T-helper 17 cell (primary cell): ENCODE results near the gene DCPS. TPM values are rescaled to one million over a fixed set of nuclear protein-coding genes. Genes with fewer than 3 reads are reported as not detected.
"Not testable (repeated sequence)": the region's sequence is repeated elsewhere in the genome, so short reads cannot be mapped to it uniquely, and the experiment has no call there.

Source experiments
- ATAC-seq: fragments of 150-1000 bp; cut with Tn5 transposase; 2 replicates; pipeline ENCODE4 v1.10.0; 2021; ENCODE audit warnings: mild to moderate bottlenecking, moderate library complexity
- DNase-seq, 3 donors: peaks; one replicate each; pipeline versions ENCODE4 v3.0.0 to v3.0.0-alpha.2; 2020 to 2021
- H3K9me3 ChIP-seq: one replicate; pipeline ENCODE4 v1.7.0; 2013; ENCODE audit warnings: low read length, mild to moderate bottlenecking; ENCODE audit not compliant: control insufficient read depth, poor library complexity, severe bottlenecking
- H3K27ac Mint-ChIP-seq: one replicate; pipeline ENCODE4 v1.8.0; 2022; ENCODE audit warnings: mild to moderate bottlenecking, moderate library complexity, mixed read lengths
- H3K27me3 Mint-ChIP-seq: one replicate; pipeline ENCODE4 v1.8.0; 2022; ENCODE audit warnings: mixed read lengths
- H3K36me3 Mint-ChIP-seq: one replicate; pipeline ENCODE4 v1.8.0; 2022; ENCODE audit warnings: low read depth, mixed read lengths
- H3K4me1 Mint-ChIP-seq: one replicate; pipeline ENCODE4 v1.8.0; 2022; ENCODE audit warnings: mild to moderate bottlenecking, mixed read lengths
- H3K4me3 Mint-ChIP-seq: one replicate; pipeline ENCODE4 v1.8.0; 2022; ENCODE audit warnings: mild to moderate bottlenecking, moderate library complexity, mixed read lengths
- total RNA-seq, 4 donors: library from RNA in 2 of 4; stranded (reverse) in 2 of 4; gene quantifications; one replicate each; pipeline ENCODE4 v1.2.3 and lab custom pipeline; 2022 to 2026

Gene DCPS
- total RNA-seq, 2 donors from 2014 or later: 12.1 to 14.9 TPM

DNA sequence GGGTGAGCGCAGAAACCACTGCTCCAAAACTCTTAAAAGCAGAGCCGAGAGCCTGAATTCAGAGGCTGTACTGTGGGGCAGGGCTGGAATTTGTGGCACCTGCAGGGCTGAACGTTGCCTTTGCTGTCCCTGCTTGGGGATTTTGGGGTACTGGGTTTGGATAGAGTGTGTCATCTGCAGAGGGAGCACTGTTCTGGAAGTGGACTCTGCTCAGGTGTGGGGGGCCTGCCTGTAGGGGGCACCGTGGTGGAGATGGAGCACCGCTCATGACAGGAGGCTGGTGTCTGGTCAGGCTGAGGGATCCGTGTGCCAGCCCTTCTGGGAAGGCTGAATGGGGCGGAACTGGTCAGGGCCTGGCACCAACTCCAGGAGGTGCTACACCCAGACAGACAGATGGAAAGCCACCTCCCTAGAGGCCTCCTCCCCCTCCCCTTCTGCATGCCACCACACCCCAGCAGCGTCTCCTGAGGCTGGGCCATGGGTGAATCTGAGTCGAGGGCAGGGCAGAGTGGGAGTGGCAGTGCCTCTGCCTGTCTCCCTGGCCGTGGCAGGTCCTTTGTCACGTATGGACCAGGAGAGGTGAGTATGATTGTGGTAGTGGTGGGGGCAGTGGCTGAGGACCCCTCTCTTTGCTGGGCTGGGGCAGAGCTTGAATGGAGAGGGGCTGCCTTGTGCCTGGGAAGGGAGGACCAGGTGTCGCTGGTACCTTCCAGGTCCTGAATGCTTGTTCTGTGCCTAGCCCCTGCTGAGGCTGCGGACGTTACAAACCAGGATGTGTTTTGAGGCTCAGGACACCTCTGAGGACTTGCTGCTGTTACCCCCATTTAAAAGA is 63.2 kb downstream of the DCPS start:
- not testable (repeated sequence) for H3K27ac Mint-ChIP-seq, H3K27me3 Mint-ChIP-seq, H3K36me3 Mint-ChIP-seq, H3K9me3 ChIP-seq, DNase-seq, H3K4me3 Mint-ChIP-seq, ATAC-seq, H3K4me1 Mint-ChIP-seq

DNA sequence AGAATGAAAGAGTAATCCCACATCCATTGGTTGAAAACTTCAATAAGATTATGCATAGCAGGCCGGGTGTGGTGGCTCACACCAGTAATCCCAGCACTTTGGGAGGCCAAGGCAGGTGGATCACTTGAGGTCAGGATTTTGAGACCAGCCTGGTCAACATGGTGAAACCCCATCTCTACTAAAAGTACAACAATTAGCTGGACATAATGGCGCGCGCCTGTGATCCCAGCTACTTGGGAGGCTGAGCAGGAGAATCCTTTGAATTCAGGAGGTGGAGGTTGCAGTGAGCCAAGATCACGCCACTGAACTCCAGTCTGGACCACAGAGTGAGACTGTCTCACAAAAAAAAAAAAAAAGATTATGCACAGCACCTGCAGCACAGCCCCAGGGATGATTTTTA is 63.9 kb downstream of the DCPS start:
- not testable (repeated sequence) for ATAC-seq, DNase-seq, H3K9me3 ChIP-seq, H3K27ac Mint-ChIP-seq, H3K4me1 Mint-ChIP-seq, H3K36me3 Mint-ChIP-seq, H3K27me3 Mint-ChIP-seq, H3K4me3 Mint-ChIP-seq

DNA sequence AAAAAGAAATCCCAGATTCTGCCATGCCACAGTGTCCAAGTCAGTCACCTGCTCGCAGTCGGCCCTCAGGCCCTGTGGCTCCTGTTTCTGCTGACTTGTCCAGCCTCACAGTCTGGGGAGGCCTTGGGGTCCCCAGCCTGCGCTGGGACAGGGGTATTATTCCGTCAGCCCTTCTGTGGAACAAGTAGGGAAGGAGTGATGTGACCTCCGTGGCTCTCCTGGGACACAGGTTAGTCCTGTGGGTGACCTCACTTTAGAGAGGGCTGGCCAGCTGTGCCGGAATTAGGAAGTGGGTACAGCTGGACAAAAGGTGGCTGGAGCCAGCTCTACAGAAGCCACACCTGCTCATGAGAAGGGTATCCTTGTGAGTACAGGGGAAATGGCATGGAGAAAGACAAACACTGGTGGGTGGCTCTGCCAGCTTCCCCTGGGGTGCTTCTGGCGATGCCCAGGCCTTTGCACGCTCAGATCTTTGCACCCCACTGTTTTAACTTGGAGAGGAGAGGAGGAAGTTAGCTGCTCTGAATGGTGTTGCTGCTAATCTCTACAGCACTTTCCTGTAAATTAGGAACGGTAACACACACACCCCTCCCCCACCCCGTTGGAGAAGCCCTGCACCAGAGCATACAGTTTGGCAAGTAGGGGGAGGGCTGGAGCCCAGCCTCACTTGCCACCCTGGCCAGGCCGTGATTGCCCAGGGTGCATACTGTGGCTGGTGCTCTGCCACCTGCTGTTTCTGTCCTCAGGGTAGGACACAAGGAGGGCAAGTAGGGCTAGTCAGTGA is 64.7 kb downstream of the DCPS start:
- not testable (repeated sequence) for DNase-seq, H3K4me1 Mint-ChIP-seq, H3K27me3 Mint-ChIP-seq, H3K4me3 Mint-ChIP-seq, H3K9me3 ChIP-seq, H3K27ac Mint-ChIP-seq, H3K36me3 Mint-ChIP-seq
- peak; percentile 27 for ATAC-seq

DNA sequence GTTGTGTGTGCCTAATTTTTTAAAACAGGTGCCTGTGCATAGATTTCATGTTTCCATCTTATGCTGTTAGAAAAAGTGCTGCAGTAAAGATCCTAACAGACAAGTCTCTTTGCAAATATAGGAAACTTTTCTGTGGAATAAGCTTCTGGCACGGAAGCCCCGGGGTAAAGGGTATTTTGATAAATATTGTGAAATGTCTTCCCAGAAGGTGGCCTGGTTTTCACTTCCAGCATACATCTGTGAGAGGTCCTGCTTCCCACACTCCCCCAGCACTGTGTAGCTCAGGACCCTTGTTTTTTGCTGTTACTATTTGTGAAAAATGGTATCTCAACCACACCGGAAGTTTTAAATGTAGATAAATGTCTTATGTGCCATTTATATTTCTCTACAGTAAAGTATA is 66.2 kb downstream of the DCPS start:
- Mint-ChIP-seq H3K27ac (no peak overlapping the region), H3K36me3 (no peaks in the 10 kb centered on the region), H3K27me3 (no peaks in the 10 kb centered on the region), H3K4me1 (peaks cover 6% of the 10 kb centered on the region), H3K4me3 (no peak overlapping the region)
- ATAC-seq: no peak
- no peaks in the 10 kb centered on the region for H3K9me3 ChIP-seq
- no peak for DNase-seq

DNA sequence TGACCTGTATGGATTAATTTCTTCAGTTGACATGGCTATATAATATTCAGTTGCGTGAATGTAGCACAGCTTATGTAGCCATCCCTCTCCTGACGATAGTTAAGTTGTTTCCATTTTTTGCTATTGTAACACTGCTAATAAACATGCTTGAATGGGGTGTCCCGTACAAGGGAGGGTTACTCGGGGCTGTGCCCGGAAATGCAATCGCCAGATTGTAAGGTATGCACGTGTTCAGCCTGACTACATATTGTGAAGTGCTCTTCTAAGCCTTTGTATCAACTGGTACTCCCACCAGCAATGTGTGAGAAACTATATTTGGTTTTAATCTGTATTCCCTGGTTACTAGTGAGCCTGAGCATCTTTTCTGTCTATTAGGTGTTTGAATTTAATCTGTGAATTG is 67.7 kb downstream of the DCPS start:
- H3K9me3 ChIP-seq: no peaks in the 10 kb centered on the region
- no peak overlapping the region for H3K27ac Mint-ChIP-seq
- H3K27me3 Mint-ChIP-seq: no peaks in the 10 kb centered on the region
- no peak for ATAC-seq
- no peaks in the 10 kb centered on the region for H3K36me3 Mint-ChIP-seq
- no peak overlapping the region for H3K4me3 Mint-ChIP-seq
- DNase-seq: no peak
- H3K4me1 Mint-ChIP-seq: peaks cover 6% of the 10 kb centered on the region

DNA sequence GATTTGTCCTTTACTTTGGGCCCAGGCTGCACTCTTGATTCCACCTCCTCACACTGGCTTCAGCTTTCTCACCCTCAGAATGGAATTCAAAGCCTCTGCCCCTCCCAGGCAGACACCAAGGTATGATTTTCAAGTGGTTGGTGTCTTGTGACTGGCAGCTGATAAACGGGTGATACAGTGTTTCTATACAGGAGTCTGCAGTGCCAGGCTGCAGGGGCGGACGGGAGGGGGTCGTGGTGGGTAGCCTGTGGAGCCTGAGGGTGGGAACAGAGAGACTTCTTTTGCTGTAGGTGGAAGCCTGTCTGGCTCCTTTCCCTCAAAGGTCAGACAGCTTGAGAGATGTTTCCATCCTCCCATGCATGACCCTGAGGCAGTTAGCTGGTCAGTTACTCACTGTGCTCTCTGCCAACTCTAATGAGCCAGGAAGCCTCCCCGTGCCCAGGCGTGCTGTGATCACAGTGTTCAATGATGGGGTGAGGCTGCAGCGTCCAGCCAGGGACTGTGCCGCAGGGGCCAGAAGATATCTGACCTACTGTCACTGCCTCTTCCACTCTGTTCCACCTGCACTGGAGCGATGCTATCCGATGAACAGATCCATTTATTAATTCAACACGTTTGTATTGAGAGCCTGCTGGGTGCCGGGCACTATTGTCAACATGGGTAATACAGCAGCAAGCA is 69.7 kb downstream of the DCPS start:
- H3K9me3 ChIP-seq, DNase-seq, H3K4me3 Mint-ChIP-seq, H3K27me3 Mint-ChIP-seq, ATAC-seq, H3K4me1 Mint-ChIP-seq, H3K36me3 Mint-ChIP-seq: not testable (repeated sequence)
- H3K27ac Mint-ChIP-seq: peak overlapping the region; percentile 19

DNA sequence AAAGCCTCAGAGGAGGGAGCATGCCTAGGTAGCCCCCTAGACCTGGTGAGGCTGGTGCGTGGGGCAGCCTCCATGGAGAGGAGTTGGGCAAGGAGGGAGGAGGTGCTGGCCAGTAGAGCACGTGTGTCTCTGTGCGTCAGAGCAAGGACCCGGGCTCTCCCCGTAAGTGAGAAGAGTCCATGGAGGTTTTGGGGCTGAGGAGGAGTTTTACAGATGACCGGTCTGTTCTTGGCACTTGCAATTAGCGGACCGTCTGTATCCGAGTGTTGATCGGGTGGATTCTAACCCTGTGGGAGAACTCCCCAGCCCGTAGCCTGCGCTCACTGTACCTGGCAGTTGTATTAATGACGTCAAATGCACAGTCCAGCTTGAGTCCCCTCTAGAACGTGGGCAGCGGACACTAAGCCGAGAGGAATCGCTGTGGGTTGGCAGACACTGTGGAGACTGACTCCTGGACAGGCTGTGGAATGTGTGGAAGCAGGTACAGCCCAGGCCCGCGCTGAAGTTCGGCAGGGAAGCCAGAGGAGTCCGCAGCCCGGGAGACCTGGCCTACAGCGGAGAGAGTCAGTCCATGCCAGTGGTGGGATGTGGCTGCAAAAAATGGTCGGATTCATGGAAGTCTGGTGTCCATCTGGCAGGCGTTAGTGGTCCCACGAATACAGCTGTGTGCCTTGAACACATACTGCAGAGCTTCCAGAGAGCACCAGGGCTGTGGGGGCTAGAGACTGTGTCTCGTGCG is 70.9 kb downstream of the DCPS start:
- not testable (repeated sequence) for H3K27ac Mint-ChIP-seq, H3K27me3 Mint-ChIP-seq, DNase-seq, H3K36me3 Mint-ChIP-seq, H3K4me3 Mint-ChIP-seq, ATAC-seq, H3K4me1 Mint-ChIP-seq, H3K9me3 ChIP-seq

DNA sequence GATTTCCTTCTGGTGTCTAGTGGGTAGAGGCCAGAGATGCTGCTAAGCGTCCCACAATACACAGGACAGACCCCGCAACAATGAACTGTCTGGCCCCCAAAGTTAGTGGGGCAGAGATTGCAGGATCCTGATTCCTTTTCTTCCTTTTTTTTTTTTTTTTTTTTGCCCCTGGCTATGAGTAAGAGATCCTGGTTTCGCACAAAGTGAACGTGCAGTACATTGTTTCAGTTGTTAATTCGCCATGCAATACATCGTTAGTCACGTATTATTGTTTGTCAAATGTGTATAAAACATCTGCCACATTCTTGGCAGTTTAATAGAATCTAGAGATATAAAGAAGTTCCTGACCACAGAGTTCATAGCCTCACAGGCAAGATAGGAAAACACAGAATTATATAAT is 71.9 kb downstream of the DCPS start:
- no peak for ATAC-seq
- H3K36me3 Mint-ChIP-seq: no peaks in the 10 kb centered on the region
- H3K4me3 Mint-ChIP-seq: no peak overlapping the region
- H3K27ac Mint-ChIP-seq: no peak overlapping the region
- peaks cover 3% of the 10 kb centered on the region for H3K4me1 Mint-ChIP-seq
- H3K27me3 Mint-ChIP-seq: no peaks in the 10 kb centered on the region
- no peaks in the 10 kb centered on the region for H3K9me3 ChIP-seq
- DNase-seq: no peak

DNA sequence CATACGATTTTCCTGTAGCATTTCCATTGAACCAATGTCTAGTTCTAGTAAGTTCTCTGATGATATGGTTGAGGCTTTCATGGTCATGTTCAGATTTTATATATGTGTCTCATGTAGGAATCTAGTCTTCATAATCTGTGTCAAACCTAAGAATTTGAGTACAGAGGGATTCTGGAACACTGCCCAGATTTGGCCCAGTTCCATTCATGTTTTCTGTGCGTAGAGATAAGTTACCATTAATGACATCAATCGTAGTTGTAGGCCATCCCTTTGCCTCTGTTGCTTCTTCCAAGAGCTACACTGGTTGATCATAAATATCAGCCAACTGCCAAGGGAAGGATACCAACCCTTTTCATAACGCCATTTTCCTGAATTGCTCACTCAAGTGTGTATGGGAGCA is 74.9 kb downstream of the DCPS start:
- Mint-ChIP-seq H3K27ac (no peak overlapping the region), H3K36me3 (no peaks in the 10 kb centered on the region), H3K27me3 (no peaks in the 10 kb centered on the region), H3K4me3 (no peak overlapping the region), H3K4me1 (no peaks in the 10 kb centered on the region)
- ATAC-seq (no peak), DNase-seq (no peak)
- H3K9me3 ChIP-seq: no peaks in the 10 kb centered on the region

DNA sequence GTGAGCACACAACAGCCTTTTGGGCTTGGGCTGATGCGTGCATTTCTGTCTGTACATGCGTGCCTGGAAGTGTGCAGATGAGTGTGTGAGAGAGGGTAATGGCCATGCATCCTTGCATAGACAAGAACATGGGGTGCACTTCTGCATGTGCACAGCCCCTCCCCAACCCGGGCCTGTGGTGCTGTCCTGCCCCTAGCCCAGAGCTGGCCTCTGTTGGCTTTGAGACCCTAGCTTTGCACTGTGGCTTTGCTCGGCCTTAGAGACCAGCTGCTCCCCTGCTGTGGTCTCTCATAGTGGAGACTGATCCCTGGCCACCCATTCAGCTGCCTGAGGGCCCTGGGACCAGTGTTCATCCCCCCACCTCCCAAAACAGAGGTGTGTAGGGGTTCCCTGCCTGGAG is 77.0 kb downstream of the DCPS start:
- no peaks in the 10 kb centered on the region for H3K36me3 Mint-ChIP-seq
- DNase-seq: no peak
- H3K27ac Mint-ChIP-seq: no peak overlapping the region
- no peak overlapping the region for H3K4me3 Mint-ChIP-seq
- no peaks in the 10 kb centered on the region for H3K9me3 ChIP-seq
- no peaks in the 10 kb centered on the region for H3K4me1 Mint-ChIP-seq
- H3K27me3 Mint-ChIP-seq: no peaks in the 10 kb centered on the region
- ATAC-seq: no peak

DNA sequence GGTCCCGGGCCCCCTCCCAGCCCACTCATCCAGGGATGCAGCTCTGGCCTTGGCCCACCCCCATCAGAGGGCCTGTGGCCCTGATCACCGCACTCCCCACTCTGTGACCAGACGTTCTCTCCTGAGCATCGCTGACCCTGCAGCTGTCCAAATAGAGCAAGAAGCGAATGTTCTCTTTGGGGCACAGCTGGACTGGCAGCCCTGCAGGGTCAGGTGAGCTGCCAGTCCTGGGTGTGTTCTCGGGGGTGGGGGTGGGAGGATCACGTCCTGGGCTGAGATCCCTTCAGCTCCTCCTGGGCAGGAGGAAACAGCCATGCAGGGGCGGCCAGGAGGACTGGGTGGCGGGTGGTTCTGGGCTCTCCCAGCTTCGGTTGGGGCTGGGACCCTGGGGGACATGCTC is 78.1 kb downstream of the DCPS start:
- H3K36me3 Mint-ChIP-seq, ATAC-seq, H3K27ac Mint-ChIP-seq, H3K4me3 Mint-ChIP-seq, DNase-seq, H3K27me3 Mint-ChIP-seq, H3K9me3 ChIP-seq, H3K4me1 Mint-ChIP-seq: not testable (repeated sequence)

DNA sequence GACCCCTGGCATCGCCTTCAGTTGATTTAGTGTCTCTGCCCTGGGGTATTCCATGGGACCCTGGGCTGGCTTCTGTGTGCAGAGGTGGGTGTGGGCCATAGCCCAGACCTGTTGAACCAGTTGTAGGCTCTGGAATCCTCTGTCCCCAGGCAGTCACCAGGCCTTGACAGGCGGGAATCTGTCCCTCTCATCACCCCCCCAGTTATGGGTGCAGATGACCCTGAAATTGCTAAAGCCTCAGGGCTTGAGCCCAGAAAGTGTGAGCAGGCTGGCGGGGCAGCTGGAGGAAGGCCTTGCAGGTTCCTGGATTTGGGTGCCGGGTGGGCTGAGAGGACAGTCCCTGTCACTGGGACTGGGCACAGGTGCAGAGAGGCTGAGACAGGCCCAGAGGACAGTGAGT is 78.8 kb downstream of the DCPS start:
- not testable (repeated sequence) for H3K4me1 Mint-ChIP-seq, H3K36me3 Mint-ChIP-seq, H3K27ac Mint-ChIP-seq, DNase-seq, H3K4me3 Mint-ChIP-seq, H3K27me3 Mint-ChIP-seq, H3K9me3 ChIP-seq, ATAC-seq
